ENCODE measurements around the gene FAM110D.

The FAM110D gene

DNA sequence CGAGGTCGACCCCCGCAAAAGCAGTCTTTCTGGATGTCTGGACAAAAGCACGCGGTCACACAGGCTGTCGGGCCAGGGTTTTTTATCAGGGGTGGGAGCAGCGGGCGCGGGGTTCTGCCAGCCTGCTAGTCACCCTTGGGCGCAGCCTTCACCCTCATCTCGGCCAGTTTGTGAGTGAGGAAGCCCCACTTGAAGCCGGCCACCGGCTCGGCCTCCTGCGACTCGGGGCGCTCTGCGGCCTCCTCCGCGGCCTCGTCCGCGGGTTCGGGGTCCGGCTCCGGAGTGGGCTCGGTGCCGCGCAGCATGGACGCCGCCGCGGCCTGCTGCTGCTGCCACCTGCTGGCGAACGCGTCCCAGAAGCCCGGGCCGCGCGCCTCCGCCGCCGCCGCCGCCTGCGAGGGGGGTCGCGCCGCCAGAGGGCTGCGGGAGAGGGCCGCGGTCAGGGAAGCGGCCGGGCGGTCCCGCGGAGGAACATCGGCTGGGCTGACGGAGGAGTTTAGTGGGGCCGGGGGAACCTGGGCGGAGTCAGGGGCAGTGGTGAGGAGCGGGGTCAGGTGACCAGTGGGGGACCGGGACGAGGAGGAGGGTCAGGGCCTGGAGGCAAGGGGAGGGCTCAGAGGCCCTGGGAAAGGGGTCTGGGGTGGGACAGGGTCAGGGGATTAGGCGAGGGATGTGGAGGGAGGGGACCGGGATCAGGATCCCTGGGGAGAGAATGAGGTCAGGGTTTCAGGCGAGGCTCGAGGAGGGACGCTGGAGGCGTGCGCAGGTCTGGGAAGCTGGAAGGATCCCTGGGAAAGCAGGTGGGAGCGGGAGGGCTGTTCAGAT lies 5.4 kb downstream of the FAM110D start:
- Histone ChIP-seq H3K4me3 (replicated peaks; ENCODE audit: insufficient read depth, low read length) (peak overlapping the region; percentile 46), H3K27me3 (ENCODE audit: insufficient read depth, poor library complexity, severe bottlenecking) (peaks cover 3% of the 10 kb centered on the region), H3K27ac (replicated peaks) (no peak overlapping the region)
- no peak for TF ChIP-seq POLR2AphosphoS5 (IDR thresholded peaks at IDR 0.05; ENCODE audit: low read depth)
- TF ChIP-seq, protein P1, sequence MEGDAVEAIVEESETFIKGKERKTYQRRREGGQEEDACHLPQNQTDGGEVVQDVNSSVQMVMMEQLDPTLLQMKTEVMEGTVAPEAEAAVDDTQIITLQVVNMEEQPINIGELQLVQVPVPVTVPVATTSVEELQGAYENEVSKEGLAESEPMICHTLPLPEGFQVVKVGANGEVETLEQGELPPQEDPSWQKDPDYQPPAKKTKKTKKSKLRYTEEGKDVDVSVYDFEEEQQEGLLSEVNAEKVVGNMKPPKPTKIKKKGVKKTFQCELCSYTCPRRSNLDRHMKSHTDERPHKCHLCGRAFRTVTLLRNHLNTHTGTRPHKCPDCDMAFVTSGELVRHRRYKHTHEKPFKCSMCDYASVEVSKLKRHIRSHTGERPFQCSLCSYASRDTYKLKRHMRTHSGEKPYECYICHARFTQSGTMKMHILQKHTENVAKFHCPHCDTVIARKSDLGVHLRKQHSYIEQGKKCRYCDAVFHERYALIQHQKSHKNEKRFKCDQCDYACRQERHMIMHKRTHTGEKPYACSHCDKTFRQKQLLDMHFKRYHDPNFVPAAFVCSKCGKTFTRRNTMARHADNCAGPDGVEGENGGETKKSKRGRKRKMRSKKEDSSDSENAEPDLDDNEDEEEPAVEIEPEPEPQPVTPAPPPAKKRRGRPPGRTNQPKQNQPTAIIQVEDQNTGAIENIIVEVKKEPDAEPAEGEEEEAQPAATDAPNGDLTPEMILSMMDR (IDR thresholded peaks at IDR 0.05; ENCODE audit: insufficient read depth, low read length) = no peak
- no peak for TF ChIP-seq SPI1 (IDR thresholded peaks at IDR 0.05; ENCODE audit: borderline replicate concordance, low read depth)
- TF ChIP-seq GABPA (IDR thresholded peaks at IDR 0.05; ENCODE audit: low read depth) = no peak
- TF ChIP-seq, protein P2, sequence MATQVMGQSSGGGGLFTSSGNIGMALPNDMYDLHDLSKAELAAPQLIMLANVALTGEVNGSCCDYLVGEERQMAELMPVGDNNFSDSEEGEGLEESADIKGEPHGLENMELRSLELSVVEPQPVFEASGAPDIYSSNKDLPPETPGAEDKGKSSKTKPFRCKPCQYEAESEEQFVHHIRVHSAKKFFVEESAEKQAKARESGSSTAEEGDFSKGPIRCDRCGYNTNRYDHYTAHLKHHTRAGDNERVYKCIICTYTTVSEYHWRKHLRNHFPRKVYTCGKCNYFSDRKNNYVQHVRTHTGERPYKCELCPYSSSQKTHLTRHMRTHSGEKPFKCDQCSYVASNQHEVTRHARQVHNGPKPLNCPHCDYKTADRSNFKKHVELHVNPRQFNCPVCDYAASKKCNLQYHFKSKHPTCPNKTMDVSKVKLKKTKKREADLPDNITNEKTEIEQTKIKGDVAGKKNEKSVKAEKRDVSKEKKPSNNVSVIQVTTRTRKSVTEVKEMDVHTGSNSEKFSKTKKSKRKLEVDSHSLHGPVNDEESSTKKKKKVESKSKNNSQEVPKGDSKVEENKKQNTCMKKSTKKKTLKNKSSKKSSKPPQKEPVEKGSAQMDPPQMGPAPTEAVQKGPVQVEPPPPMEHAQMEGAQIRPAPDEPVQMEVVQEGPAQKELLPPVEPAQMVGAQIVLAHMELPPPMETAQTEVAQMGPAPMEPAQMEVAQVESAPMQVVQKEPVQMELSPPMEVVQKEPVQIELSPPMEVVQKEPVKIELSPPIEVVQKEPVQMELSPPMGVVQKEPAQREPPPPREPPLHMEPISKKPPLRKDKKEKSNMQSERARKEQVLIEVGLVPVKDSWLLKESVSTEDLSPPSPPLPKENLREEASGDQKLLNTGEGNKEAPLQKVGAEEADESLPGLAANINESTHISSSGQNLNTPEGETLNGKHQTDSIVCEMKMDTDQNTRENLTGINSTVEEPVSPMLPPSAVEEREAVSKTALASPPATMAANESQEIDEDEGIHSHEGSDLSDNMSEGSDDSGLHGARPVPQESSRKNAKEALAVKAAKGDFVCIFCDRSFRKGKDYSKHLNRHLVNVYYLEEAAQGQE (IDR thresholded peaks at IDR 0.05; ENCODE audit: insufficient replicate concordance, low read depth) = no peak
- DNase-seq (ENCODE audit: low read depth in 1 of 2, low spot score in 1 of 2) = peak in 1 of 2 experiments; percentile 26

DNA sequence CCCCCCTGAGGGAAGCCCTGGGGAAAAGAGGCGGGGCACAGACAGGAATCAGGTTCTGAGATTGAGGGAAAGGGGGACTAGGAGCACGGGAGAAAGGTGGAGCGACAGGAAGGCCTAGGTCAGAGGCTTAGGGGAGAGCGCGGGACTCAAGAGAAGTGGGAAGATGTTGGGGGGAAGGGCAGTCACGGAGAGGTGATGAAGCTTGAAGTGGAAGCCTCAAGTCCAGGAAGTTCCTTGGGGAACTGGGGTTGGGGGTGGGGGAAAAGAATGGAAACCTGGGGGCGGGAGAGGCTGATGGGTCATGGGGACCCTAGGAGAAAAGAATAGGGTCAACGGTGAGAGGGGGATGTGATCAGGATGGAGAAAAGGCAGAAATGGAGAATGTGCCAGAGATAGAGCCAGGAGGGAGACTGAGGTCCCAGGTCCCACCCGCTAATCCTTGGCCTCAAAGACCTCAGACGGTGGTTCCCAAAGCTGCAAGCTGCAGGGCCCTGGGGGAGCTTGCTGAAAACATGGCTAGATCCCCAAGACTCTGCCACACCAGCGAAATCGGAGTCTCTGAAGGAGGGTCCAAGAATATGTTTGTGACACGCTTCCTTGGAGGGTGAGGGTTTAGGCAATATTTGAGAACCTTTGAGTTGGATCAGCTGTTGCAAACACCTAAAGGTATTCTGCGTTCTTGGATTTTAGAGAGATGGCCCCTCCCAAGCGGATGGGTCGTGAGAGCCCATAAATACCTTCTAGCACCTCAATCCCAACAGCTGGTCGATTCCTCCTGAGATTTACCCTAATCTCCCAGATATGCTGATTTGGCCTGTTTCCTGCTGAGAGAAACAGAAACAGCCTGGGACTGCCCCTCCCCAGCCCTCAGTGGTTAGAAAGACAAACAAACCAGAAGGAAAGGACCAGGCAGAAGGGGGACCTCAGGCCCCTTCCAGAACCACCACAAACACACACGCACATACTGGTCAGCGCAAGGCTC lies 6.3 kb downstream of the FAM110D start:
- Histone ChIP-seq H3K27me3 (ENCODE audit: insufficient read depth, poor library complexity, severe bottlenecking) (peaks cover 3% of the 10 kb centered on the region), H3K4me3 (replicated peaks; ENCODE audit: insufficient read depth, low read length) (no peak overlapping the region), H3K27ac (replicated peaks) (no peak overlapping the region)
- DNase-seq (ENCODE audit: low read depth in 1 of 2, low spot score in 1 of 2) = no peak
- TF ChIP-seq SPI1 (IDR thresholded peaks at IDR 0.05; ENCODE audit: borderline replicate concordance, low read depth) (no peak), POLR2AphosphoS5 (IDR thresholded peaks at IDR 0.05; ENCODE audit: low read depth) (no peak), GABPA (IDR thresholded peaks at IDR 0.05; ENCODE audit: low read depth) (no peak)
- TF ChIP-seq, protein P2 (IDR thresholded peaks at IDR 0.05; ENCODE audit: insufficient replicate concordance, low read depth) = no peak
- TF ChIP-seq, protein P1 (IDR thresholded peaks at IDR 0.05; ENCODE audit: insufficient read depth, low read length) = no peak

DNA sequence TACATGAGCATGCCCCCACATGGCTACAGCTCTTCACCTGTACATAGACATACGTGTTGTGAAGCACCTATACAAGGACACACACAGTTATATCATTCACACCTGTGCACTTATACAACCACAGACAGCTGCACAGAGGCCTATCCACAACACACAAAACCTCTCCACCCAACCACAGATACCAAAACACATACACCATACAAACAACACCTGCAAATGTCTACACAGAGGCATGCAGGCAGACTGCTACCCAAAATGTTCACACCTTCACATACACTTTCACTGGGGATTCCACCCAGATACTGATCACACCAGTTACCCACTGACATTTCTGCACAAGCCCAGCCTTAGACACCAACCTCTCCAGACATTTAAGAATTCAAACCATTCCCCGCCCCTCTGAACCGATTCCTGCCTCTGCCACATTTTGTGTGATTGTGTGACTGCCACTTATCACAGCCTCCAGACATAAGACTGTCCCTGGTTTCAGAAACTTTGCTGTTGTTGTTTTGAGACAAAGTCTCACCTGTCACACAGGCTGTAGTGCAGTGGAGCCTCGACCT lies 7.9 kb downstream of the FAM110D start:
- H3K4me3 ChIP-seq (replicated peaks; ENCODE audit: insufficient read depth, low read length) = no peak overlapping the region
- no peak overlapping the region for H3K27ac ChIP-seq (replicated peaks)
- no peak for DNase-seq (ENCODE audit: low read depth in 1 of 2, low spot score in 1 of 2)
- H3K27me3 ChIP-seq (ENCODE audit: insufficient read depth, poor library complexity, severe bottlenecking) = peaks cover 3% of the 10 kb centered on the region
- no peak for TF ChIP-seq SPI1 (IDR thresholded peaks at IDR 0.05; ENCODE audit: borderline replicate concordance, low read depth)
- TF ChIP-seq, protein P2 (IDR thresholded peaks at IDR 0.05; ENCODE audit: insufficient replicate concordance, low read depth) = no peak
- TF ChIP-seq, protein P1 (IDR thresholded peaks at IDR 0.05; ENCODE audit: insufficient read depth, low read length) = no peak
- no peak for TF ChIP-seq GABPA (IDR thresholded peaks at IDR 0.05; ENCODE audit: low read depth)
- TF ChIP-seq POLR2AphosphoS5 (IDR thresholded peaks at IDR 0.05; ENCODE audit: low read depth) = no peak
